Measurements from ENCODE around the gene FHAD1. TPM values are rescaled to one million over a fixed set of nuclear protein-coding genes. Genes with fewer than 3 reads are reported as not detected.

Gene FHAD1
- total RNA-seq, 1 donor from 2014 or later = not detected

DNA sequence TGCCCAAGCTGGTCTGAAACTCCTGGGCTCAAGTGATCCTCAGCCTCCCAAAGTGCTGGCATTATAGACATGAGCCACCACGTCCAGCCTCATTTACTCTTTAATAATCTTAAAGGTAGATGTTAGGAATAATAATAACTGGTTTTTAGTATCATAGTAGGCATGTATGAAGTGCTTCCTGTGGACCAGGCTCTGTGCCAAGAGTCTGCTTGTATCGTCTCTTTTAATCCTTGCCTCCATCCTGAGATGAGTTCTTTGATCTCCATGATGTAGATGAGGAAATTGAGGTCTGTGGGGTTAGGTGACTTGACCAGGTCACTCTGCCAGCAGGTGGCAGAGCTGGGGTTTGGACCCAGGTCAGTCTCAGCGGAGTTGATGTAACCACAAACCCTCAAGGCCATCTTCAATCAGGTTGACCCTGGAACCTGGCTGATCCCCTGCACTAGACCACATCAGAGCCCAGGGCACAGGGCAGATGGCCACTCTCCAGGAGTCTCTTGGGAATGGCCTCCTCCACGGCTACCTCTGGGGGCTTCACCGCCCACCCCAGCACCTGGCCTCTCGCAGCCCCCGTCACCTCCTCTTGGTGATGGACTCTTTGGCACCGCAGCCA is 173.9 kb downstream of the FHAD1 start:
- Histone ChIP-seq H3K36me3 (ENCODE audit: control insufficient read depth, insufficient read depth, low read length) (peaks cover 8% of the 10 kb centered on the region), H3K27me3 (ENCODE audit: control insufficient read depth, insufficient read depth, low read length) (no peaks in the 10 kb centered on the region), H3K4me3 (ENCODE audit: low read depth, low read length) (no peak overlapping the region)
- DNase-seq (ENCODE audit: low read depth) (no peak), FAIRE-seq (no peak)
- TF ChIP-seq, protein P1, sequence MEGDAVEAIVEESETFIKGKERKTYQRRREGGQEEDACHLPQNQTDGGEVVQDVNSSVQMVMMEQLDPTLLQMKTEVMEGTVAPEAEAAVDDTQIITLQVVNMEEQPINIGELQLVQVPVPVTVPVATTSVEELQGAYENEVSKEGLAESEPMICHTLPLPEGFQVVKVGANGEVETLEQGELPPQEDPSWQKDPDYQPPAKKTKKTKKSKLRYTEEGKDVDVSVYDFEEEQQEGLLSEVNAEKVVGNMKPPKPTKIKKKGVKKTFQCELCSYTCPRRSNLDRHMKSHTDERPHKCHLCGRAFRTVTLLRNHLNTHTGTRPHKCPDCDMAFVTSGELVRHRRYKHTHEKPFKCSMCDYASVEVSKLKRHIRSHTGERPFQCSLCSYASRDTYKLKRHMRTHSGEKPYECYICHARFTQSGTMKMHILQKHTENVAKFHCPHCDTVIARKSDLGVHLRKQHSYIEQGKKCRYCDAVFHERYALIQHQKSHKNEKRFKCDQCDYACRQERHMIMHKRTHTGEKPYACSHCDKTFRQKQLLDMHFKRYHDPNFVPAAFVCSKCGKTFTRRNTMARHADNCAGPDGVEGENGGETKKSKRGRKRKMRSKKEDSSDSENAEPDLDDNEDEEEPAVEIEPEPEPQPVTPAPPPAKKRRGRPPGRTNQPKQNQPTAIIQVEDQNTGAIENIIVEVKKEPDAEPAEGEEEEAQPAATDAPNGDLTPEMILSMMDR (IDR thresholded peaks at IDR 0.05; ENCODE audit: insufficient read depth, low read length, severe bottlenecking) = no peak

GRCh38 chr1:15422871-15423270 is 175.8 kb downstream of the FHAD1 start:
- Histone ChIP-seq H3K36me3 (ENCODE audit: control insufficient read depth, insufficient read depth, low read length) (peaks cover 17% of the 10 kb centered on the region), H3K27me3 (ENCODE audit: control insufficient read depth, insufficient read depth, low read length) (no peaks in the 10 kb centered on the region), H3K4me3 (ENCODE audit: low read depth, low read length) (no peak overlapping the region)
- TF ChIP-seq, protein P1 (IDR thresholded peaks at IDR 0.05; ENCODE audit: insufficient read depth, low read length, severe bottlenecking) = no peak
- DNase-seq (ENCODE audit: low read depth) (no peak), FAIRE-seq (no peak)

GRCh38 chr1:15423355-15424077 is 176.5 kb downstream of the FHAD1 start:
- FAIRE-seq = no peak
- Histone ChIP-seq H3K4me3 (ENCODE audit: low read depth, low read length) (no peak overlapping the region), H3K27me3 (ENCODE audit: control insufficient read depth, insufficient read depth, low read length) (no peaks in the 10 kb centered on the region), H3K36me3 (ENCODE audit: control insufficient read depth, insufficient read depth, low read length) (peaks cover 18% of the 10 kb centered on the region)
- TF ChIP-seq, protein P1 (IDR thresholded peaks at IDR 0.05; ENCODE audit: insufficient read depth, low read length, severe bottlenecking) = no peak
- no peak for DNase-seq (ENCODE audit: low read depth)

- H3K36me3 ChIP-seq (ENCODE audit: control insufficient read depth, insufficient read depth, low read length) = peaks cover 19% of the 10 kb centered on the region
- peak; percentile 65 for DNase-seq (ENCODE audit: low read depth)
- no peaks in the 10 kb centered on the region for H3K27me3 ChIP-seq (ENCODE audit: control insufficient read depth, insufficient read depth, low read length)
- no peak overlapping the region for H3K4me3 ChIP-seq (ENCODE audit: low read depth, low read length)
- FAIRE-seq = no peak
- TF ChIP-seq, protein P1 (IDR thresholded peaks at IDR 0.05; ENCODE audit: insufficient read depth, low read length, severe bottlenecking) = no peak
Observed at GRCh38 chr1:15424146-15424667, 177.2 kb downstream of the FHAD1 start.

GRCh38 chr1:15424981-15425380 is 178.0 kb downstream of the FHAD1 start:
- no peaks in the 10 kb centered on the region for H3K27me3 ChIP-seq (ENCODE audit: control insufficient read depth, insufficient read depth, low read length)
- no peak for DNase-seq (ENCODE audit: low read depth)
- TF ChIP-seq, protein P1 (IDR thresholded peaks at IDR 0.05; ENCODE audit: insufficient read depth, low read length, severe bottlenecking) = no peak
- FAIRE-seq = no peak
- peaks cover 19% of the 10 kb centered on the region for H3K36me3 ChIP-seq (ENCODE audit: control insufficient read depth, insufficient read depth, low read length)
- H3K4me3 ChIP-seq (ENCODE audit: low read depth, low read length) = no peak overlapping the region

All from bronchial epithelial cell (primary cell).